Lower leg skin (tissue), 4 donors: Measurements from ENCODE around the gene ADAM10. TPM values are rescaled to one million over a fixed set of nuclear protein-coding genes. Genes with fewer than 3 reads are reported as not detected.

Experiments
- DNase-seq, 2 donors: peaks; one replicate each; pipeline ENCODE4 v3.0.0-alpha.2; 2019; ENCODE audit warnings: low spot score in 2 of 2
- H3K4me3 ChIP-seq: fragments of 200-600 bp; sonication (generic); 2 replicates; pipeline ENCODE4 v1.5.1; 2017; ENCODE audit warnings: mild to moderate bottlenecking, low read depth; ENCODE audit not compliant: poor library complexity, severe bottlenecking
- POLR2A ChIP-seq, 2 donors: fragments of 450-650 bp; IDR thresholded peaks; one replicate each; pipeline ENCODE4 v1.6.1; 2016 to 2017; ENCODE audit warnings: antibody characterized with exemption in 2 of 2, mild to moderate bottlenecking in 1 of 2, moderate library complexity in 1 of 2
- WGBS, 2 donors: methylation state at CpG; one replicate each; pipeline ENCODE4 v1.1.5; 2018; 5-methylcytosine and 5-hydroxymethylcytosine counted together
- intact Hi-C: fragments of 100-400 bp; cut with DNase I; formaldehyde crosslinking; loops from one replicate; pipeline ENCODE4 v1.15.0; 2023; ENCODE audit warnings: low total_unique reads
- total RNA-seq, 4 donors: library from RNA; depleted of rRNA; stranded (reverse); fragments of >200 nt; gene quantifications; one replicate each; pipeline ENCODE4 v1.1.0, GENCODE V29; 2016
- TF ChIP-seq, protein P1 (sequence below), 3 donors: fragments of 450-650 bp; IDR thresholded peaks; one replicate each; pipeline ENCODE4 v1.5.1; 2016; ENCODE audit warnings: antibody characterized with exemption in 3 of 3, mild to moderate bottlenecking in 3 of 3, moderate library complexity in 2 of 3

ADAM10 gene
- total RNA-seq, 4 donors from 2014 or later, result 40.4 to 45.1 (median 44.5) TPM

DNA sequence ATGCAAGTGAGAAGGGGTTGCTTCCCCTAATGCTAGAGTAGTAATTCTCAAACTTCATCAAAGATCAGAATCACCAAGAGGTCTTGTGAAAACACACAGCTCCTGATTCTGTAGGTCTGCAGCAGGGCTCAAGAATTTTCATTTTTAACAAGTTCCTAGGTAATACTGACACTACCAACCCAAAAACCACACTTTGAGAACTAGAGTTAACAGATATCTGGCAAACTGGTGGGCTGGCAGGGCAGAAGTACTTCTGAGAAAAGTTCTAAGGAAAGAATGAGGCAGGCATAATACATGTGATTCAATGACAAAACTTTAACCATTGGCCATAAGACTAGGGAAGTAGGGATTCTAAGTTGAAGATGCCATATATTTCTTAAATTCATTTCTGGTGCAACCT, 12.8 kb upstream of the ADAM10 start:
- H3K4me3 ChIP-seq, result no peak overlapping the region
- TF ChIP-seq POLR2A (IDR thresholded peaks at IDR 0.05), result no peak
- TF ChIP-seq, protein P1, sequence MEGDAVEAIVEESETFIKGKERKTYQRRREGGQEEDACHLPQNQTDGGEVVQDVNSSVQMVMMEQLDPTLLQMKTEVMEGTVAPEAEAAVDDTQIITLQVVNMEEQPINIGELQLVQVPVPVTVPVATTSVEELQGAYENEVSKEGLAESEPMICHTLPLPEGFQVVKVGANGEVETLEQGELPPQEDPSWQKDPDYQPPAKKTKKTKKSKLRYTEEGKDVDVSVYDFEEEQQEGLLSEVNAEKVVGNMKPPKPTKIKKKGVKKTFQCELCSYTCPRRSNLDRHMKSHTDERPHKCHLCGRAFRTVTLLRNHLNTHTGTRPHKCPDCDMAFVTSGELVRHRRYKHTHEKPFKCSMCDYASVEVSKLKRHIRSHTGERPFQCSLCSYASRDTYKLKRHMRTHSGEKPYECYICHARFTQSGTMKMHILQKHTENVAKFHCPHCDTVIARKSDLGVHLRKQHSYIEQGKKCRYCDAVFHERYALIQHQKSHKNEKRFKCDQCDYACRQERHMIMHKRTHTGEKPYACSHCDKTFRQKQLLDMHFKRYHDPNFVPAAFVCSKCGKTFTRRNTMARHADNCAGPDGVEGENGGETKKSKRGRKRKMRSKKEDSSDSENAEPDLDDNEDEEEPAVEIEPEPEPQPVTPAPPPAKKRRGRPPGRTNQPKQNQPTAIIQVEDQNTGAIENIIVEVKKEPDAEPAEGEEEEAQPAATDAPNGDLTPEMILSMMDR (IDR thresholded peaks at IDR 0.05), result no peak
- intact Hi-C loops, result no loop called here
- DNase-seq, result no peak

DNA sequence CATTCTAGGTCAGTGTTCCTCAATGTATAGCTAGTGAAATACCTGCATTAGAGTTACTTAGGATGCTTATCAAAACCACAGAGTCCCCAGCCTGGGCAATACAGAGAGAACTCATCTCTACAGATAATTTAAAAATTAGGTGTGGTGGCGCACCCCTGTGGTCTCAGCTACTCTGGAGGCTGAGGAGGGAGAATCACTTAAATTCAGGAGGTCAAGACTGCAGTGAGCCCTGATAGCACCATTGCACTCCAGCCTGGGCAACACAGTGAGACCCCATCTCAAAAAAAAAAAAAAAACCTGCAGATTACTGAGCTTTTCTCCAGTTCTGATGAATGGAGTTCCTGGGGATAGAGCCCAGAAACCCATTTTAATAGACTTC, 11.5 kb upstream of the ADAM10 start:
- no peak for TF ChIP-seq POLR2A (IDR thresholded peaks at IDR 0.05)
- TF ChIP-seq, protein P1 (IDR thresholded peaks at IDR 0.05), result no peak
- no peak overlapping the region for H3K4me3 ChIP-seq
- intact Hi-C loops, result no loop called here
- no peak for DNase-seq
- WGBS, 2 donors, result 88 to 95% methylated on average over 1 of the region's 1 CpG

DNA sequence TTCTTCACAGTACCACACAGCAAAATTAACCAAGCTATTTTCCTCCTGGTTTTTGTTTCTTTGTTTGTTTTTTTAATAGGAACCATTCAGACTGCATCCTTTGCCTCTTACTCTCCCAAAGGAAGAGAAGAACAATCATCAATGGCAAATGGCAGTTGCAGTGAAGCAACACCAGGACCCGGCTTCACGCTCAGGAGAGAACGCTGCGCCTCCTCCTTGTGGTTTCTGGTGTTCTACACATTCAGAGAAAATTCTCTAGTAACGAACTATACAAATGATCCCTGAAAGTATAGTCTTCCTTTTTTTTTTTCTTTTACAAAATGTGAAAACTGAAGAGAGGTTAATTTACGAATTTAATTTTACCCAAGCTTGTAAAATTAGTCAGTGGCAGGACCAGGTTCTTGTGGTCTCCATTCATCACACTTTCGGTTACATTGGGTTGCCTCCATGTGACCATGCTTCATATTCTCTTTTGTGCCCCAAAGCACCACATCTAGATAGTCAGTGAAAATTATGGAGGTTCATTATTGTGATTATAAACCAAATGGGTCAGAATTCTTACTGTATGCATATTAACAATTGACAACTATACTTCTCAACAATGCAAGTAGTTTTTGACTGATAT, 11.0 kb upstream of the ADAM10 start:
- TF ChIP-seq, protein P1 (IDR thresholded peaks at IDR 0.05), result no peak
- no peak for TF ChIP-seq POLR2A (IDR thresholded peaks at IDR 0.05)
- intact Hi-C loops, result no loop called here
- DNase-seq, result no peak
- H3K4me3 ChIP-seq, result no peak overlapping the region
- WGBS, 2 donors, result 80 to 84% methylated on average over 7 of the region's 7 CpGs

DNA sequence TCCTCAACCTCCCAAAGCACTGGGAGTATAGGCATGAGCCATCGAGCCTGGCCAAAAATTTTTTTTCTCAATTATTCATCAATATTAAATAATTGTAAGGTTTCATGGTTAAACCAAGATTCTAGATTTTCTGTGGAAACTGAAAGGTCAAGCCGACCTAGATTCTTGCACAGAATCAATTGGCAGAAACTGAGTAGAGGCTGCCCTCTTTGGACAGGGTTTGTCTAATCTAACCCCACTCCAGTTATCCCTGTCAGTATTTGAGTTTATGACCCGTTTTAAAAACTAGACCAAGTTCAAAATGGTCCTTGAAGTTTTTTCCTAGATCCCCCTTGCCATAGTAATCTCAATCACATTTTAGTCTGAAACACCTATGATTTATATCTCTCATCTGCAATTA, 8.6 kb upstream of the ADAM10 start:
- 24 to 61% methylated on average over 3 of the region's 3 CpGs for WGBS, 2 donors
- no peak for DNase-seq
- no peak overlapping the region for H3K4me3 ChIP-seq
- intact Hi-C loops, result no loop called here
- no peak for TF ChIP-seq POLR2A (IDR thresholded peaks at IDR 0.05)
- TF ChIP-seq, protein P1 (IDR thresholded peaks at IDR 0.05), result no peak

DNA sequence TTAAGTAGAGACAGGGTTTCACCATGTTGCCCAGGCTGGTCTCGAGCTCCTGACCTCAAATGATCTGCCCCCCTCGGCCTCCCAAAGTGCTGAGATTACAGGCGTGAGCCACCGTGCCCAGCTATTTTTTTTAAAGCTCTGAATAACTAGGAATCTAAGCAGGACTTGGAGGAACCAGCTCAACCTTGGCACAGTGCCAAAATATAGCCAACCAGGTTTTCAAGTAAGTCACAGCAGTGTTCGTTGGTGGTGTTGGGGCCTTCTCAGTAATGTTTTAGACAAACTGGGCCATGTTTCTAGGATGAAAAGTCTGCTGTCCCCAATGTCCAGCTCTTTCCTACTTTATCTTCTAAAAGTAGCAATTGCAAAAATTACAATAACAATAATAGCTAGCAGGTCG, 6.4 kb upstream of the ADAM10 start:
- no peak for DNase-seq
- 57 to 75% methylated on average over 6 of the region's 6 CpGs for WGBS, 2 donors
- no peak overlapping the region for H3K4me3 ChIP-seq
- intact Hi-C loops, result no loop called here
- TF ChIP-seq POLR2A (IDR thresholded peaks at IDR 0.05), result no peak
- TF ChIP-seq, protein P1 (IDR thresholded peaks at IDR 0.05), result no peak

DNA sequence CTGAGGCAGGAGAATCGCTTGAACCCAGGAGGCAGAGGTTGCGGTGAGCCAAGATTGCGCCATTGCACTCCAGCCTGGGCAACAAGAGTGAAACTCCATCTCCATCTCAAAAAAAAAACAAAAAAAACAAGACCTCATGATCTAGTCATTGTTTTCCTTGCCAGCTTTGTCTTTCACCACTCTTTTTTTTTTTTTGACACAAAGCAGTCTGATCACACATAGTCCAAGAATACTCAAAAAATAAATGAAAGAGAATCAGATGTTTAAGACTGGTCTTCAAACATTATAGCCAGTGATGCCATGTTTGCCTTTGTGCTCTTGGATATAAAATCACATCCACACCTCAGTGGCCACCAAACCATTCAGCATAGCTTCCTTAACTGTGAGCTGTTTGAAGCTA, 5.8 kb upstream of the ADAM10 start:
- intact Hi-C loops, result no loop called here
- 83 to 85% methylated on average over 3 of the region's 3 CpGs for WGBS, 2 donors
- no peak for DNase-seq
- H3K4me3 ChIP-seq, result no peak overlapping the region
- TF ChIP-seq, protein P1 (IDR thresholded peaks at IDR 0.05), result no peak
- no peak for TF ChIP-seq POLR2A (IDR thresholded peaks at IDR 0.05)
